Activated T-helper 1 cell treated with anti-CD3 and anti-CD28 coated beads, Interleukin-2, amount 50 U/mL, for 16 hours (primary cell): ENCODE measurements around the gene ACTBL2.
"Not testable (repeated sequence)": the region's sequence is repeated elsewhere in the genome, so short reads cannot be mapped to it uniquely, and the experiment has no call there.

Source experiments
- DNase-seq, 2 donors: peaks; one replicate each; pipeline ENCODE4 v3.0.0-alpha.2; 2020; ENCODE audit warnings: low read depth in 1 of 2, low spot score in 1 of 2

Gene ACTBL2

DNA sequence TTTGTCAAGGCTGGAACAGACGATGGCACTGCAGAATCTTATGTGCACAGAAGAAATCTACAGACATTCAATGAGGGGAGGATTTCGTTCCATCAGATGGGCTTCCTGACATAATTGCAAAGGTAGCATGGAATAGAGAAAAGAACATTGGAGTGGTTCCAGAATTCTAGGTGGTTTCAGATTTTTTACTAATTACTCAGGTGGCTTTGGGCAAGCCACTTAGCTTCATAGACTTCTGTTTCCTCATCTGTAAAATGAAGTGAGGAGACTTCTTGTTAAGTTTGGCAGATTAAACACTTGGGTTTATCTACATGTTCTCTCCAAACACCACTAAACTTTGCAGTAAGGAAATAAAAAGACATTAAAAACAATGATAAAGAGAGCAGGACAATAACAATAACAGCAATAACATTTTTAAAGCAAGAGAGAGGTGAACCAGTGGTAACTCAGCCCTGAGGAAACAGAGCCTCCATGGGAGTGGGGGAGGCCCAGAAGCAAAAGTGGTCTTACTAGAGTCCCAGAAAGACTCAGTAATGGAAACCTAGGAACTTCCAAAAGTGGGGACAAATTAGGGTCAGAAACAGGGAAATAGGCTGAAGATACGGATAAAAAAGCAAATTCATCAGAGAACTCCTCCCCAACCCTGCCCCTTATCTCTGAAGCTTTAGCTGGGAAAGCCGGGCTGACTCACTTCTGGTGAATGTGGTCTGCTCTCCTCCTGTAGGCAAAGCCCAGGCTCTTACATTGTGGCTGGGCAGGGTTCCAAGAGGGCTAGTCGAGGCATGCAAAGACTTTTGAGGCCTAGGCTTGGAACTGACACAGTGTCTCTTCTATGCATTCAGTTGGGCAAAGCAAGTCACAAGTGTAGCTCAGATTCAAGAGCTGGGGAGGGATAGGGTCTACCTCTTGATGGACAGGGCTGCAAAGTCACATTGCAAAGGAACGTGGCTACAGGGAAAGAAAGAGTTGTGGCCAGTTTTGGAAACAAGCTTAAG is 11.8 kb upstream of the ACTBL2 start:
- DNase-seq, result peak in 1 of 2 donors; percentile 8

DNA sequence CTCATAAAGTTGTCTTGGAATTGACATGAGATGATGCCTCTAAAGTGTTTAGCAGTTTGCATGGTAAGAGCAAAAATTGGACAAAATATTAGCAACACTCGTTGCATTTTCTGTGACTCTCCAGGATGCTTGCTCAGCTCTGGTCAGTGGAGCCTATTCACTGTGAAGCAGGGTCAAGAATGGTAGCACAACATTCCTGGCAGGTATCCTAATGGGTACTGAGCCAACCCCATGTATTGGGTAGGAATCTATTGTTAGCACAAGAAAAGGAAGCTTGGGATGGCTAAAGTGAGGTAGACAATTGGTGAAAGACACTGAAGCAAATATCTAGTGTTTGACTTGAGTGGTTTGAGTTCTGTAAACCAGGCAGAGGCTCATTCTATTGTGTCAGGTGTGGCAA is 10.4 kb upstream of the ACTBL2 start:
- DNase-seq, result no peak

DNA sequence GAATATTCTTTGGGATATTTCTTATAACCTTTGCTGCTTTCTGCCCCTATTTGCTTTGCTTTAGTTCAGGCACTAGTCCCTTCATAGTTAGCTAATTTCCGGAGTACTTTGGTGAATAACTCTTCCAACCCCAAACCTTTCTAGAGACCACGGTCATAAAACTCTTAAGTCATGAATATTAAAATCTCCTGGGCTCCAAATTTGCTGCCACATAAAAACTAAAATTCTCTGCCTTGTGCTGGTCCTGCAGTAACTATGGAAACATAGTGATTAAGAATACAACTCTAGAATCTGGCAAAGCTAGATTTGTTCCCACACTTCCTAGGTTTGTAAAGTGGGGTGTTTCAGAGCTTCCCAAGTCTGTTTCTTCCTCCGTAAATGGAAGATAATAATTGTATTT is 10.0 kb upstream of the ACTBL2 start:
- no peak for DNase-seq

DNA sequence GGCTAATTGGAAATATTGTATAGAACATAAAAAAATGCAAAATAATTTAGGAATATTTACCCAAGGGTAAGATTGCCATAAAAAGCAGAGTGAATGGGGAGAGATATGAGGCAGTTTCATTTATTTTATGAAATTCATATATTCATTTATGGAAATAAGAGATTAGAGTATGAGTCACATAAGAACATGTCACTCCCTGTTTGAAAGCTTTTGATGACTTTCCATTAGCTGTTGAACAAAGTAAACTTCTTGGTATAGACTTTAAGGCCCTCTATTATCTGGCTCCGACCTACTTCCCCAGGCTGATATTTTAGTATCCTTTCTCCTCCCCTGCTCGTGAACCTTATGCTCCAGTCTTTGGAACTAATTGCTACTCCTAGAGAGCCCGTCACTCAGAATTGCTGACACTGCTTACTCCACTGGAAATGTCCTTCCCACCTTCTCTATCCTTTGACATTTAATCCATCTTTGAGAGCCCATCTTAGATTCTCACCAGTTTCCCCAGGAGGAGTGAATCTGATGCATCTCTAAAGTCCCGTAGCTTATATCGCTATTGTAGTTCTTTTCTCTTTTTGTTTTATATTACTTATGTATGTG is 8.9 kb upstream of the ACTBL2 start:
- DNase-seq, result no peak

DNA sequence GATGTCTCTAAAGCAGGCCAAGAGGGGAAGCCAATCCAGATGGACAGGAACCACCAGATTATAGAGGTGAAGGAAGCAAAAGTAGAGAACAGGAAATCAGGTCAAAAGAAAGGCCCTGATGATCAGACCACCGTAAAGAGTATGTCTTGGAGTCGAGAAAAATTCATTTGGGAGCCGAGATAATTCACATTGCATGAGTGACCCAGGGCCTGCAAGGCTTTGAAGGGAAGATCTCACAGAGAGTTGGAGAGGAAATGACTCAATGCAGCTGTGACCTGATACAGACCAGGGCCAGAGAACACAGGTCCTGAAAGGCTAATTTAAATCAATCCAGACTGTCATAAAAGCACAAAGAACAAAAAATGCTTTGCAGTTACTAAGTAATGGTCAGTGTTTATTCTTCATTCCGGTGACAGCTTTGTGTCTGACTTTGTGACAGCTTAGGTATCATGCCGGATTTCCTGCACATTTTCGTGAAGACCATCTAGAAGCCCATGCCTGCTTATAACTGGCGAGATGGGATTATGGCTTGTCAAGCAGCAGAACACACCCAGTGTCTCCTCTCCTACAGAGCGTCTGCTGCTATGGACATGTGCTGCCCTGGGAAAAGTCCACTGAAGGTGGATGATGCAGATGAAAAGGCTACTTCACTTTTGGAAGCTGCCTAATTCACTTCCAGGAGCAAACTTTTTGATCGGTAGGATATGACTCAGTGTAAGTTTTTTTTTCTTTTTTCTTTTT is 5.8 kb upstream of the ACTBL2 start:
- DNase-seq, result no peak

DNA sequence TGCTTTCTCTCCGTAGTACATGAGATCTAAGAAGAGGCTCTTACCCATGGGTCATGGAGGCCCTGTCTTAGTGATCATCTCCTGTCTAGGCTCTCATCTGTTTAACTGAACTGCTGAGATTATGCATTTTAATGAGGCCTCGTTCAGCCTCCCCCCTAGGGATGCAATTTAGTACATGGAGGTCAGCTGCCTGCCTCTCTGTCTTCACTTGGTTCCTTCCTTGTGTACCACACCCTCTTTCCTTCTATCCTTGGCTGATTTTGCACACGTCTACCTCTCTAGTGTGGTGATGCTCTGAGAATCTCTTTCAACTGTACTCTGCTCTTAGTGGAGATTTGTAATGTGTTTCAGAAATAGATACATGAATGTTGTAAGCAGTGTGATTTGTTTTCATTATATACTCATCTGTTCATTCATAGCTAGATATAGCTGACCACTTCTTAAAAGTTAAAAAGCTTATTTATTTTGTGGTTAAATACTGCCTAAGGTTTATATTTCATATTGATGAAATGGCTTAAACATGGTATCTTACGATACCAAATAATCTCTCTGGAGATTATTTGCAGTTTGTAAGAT is 3.5 kb upstream of the ACTBL2 start:
- DNase-seq, result no peak

DNA sequence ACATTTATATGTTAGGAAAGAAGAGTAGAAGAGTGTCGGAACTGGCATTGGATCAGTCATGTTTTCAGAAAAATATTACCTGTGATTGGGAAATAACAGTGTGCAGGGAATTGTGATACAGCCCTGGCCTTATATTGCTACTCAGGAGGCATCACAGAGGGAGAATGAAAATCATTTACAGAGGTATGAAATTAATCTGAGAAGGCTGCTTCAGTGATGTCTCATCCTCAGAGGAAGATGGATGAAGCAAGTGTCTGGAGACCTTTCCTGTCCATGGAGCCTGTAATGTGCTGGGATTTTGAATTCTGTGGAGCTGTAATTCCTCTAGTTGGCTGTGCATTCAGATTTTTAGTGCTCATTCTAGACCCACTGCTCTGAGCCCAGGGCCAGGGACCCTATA is 3.8 kb downstream of the ACTBL2 start:
- DNase-seq, result no peak

DNA sequence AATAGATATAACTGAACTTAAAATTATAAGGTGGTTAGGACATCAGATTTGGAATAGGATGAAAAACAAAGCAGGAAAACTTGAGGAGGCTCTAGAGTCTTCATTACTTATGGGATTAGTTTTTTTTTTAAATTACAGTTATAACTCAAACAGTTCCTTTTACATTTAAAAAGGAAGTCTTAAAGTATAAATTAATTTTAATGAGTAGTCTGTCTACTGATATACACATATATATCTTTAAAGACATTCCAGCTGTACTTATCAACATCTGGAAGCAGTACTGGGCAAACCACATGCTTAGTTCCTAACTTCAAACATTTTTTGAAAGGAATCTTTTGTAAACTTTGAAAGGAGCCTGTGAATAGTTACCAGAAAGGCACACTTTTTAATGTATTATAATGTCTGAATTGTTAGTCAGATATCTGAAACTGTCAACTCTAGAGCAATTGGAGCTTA is 6.0 kb downstream of the ACTBL2 start:
- no peak for DNase-seq

DNA sequence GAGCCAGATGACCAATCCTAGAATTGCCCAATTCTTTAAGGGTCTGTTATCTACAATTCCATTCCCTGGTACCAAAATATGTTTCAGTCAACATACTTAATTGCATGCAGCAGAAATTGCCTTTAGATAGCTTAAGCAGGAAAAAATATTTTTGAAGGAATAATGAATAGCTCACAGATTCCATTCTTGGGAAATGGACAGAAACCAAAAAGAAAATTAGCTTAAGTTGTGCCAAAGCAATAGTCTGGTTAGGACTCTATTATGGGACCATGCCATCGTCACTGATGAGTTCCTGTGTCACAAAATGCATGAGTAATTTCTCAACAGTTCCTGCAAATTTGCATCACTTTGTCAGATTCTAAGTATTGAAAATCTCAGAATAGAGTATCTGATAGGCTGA is 12.3 kb downstream of the ACTBL2 start:
- DNase-seq, result no peak

DNA sequence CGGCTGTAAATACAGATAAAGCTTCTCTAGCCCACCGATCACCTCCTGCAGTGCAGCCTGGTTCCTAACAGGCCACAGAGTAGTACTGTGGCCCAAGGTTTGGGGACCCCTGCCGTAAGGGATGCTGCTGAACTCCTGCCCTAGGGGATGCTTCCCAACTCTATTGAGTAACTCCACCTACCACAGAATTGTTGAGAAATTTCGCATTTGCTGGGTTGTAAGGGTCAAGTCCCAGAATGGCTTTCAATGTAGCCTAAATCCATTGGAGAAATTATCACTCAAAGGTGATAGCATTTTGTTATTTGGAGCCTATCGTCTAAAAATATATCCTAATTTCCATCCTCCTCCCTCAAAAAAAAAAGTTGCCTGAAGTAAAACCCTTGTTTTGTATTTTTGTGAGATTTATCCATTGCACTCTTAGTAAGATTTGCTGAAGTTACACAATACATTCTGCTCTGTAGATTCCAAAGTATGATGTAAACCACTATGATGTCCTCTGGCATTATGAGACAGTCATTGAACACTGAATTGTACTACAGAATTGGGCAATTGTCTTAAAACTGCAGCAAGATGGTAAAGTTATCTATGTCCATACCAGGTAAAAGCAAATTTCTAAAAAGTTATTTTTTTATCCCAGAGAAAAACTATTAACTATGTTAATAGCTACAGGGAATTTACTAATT is 14.0 kb downstream of the ACTBL2 start:
- no peak for DNase-seq

DNA sequence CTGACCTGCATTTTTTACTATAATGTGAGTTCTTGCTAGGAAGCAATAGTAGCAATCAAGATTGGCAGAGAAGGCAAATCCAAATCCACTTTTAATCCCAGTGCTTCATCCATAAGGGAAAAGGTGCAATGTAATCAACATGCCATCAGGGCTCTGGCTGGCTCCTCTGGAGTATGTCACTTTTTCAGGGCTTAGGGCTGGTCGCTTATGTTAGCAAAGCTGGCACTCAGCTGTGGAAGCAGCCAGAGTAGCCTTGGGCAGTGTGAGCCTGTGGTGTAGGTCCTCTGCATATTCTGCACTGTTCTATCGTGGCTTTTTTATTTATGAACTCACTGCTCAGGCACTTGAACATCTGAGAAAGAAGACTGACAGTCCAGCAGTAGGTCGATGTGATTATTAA is 16.1 kb downstream of the ACTBL2 start:
- DNase-seq, result no peak

DNA sequence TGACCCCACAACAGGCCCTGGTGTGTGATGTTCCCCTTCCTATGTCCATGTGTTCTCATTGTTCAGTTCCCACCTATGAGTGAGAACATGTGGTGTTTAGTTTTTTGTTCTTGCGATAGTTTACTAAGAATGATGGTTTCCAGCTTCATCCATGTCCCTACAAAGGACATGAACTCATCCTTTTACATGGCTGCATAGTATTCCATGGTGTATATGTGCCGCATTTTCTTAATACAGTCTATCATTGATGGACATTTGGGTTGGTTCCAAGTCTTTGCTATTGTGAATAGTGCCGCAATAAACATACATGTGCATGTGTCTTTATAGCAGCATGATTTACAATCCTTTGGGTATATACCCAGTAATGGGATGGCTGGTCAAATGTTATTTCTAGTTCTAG is 22.6 kb downstream of the ACTBL2 start:
- DNase-seq, result not testable (repeated sequence)

DNA sequence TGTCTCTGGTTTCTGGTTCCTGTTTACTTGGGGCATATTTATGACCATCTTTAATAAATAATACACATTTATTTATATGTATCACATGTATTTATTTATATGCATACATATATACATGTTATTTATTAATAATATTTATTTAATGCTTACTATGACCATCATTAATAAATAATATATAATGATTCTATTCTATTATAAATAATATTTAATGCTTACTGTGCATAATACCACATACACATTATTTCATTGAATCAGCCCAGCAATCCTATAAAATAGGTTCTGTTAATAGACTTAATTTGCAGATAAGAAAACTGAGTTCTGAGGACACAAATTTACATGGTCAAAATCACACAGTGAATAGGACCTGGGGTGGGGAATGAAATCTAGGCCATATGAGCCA is 24.2 kb downstream of the ACTBL2 start:
- no peak for DNase-seq

DNA sequence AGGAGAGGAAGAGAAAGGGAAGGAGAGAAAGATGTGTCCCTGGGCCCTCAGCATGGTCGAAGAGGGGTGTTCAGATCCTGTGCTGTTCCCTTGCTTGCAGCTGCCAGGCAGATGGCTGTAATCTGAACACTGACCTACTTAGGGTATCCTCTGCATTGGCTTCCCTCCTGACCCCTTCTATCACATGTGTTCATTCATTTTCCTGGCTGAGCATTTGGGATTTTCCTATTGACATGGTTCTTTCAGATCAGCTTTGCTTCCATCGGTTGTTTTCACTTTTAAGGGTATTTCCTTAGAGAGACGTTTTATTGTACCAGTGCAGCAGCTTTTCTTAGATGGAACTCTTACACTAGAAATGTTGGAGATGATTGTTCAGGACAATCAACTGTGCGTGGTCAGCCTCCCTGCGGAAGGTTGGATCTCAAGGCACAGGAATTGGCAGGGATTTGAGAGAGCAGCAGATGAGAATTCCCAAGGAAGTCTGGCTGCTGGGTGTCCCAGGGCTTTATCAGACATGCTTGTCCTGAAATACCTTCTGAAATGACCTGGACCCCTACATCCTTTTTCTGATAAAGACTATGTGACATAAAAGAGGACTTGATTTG is 26.0 kb downstream of the ACTBL2 start:
- no peak for DNase-seq

DNA sequence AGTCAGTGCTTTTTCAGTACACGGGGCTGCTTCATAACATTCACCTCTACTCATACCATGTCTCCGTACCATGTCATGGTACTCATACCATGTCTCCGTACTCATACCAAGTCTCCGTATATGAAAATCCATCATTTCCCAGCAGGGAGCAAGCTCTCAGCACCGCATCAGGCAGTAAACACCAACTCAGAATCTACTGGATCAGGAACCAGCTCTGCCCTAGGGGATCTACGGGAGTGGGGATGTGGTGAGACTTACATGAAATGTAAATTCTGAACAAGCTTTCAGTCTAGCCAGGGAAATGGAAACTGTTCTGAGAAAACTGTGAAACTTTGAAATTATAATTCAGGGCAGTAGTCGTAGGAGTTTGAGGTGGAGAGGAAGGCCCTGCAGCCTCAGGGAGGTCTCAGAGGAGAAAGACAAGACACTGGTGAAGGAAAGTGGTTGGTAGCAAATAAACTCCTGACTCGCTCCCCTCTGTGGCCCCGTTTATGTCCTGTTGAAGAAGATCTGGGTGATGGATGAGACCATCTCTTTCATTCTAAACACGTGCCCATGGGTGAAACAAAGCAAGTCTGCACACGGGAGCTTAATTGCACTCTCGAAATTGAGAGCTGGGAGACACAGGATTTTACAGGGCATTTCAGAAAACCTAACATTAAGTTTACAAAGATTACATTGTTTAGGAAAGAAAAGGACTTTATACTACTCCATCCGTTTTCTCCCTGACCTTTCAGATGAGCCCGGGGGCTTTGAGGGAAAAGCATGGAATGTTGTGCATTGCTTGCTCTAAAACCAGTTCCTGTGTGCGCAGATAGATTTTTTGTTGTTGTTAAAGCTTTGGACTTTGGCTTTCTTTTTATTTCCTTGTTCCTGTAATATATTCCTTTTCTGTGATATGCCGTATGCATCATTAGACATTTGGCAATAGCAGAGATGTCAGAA is 26.8 kb downstream of the ACTBL2 start:
- no peak for DNase-seq

DNA sequence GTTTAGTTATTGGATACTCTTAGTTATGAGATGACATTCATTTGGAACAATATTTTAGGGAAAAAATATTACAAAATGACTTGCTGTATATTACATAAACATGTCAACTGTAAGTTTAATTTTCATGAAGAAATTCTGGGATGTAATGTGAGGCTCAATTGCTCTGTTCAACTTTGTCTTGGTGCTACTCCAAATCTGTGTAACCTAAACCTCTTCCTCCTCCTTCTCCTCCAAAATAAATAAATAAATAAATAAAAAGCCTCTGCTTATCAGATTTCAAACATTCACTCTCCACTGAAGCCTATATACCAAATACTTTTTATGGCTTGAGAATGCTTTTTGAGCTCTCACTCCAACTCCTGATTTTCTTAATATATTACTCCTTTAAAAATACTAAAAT is 27.7 kb downstream of the ACTBL2 start:
- no peak for DNase-seq

DNA sequence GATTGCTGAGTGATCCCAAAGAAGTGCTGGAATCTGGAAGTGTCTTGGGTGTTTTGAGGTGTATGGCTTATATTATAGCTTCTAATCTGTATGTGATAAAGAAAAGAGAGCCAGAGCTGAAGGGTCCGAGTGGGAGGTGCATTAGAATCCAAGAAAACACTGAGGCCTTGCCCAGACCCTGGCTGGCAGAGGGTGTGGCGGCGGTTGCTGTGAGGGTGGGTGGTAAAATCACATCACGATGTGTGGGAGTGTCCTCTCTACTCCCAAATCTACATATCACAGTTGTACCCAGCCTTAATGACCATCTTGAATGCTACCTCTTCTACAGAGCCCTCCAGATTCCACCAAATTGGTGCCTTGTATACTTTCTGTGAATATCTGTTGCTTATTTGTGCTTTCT is 28.9 kb downstream of the ACTBL2 start:
- no peak for DNase-seq

DNA sequence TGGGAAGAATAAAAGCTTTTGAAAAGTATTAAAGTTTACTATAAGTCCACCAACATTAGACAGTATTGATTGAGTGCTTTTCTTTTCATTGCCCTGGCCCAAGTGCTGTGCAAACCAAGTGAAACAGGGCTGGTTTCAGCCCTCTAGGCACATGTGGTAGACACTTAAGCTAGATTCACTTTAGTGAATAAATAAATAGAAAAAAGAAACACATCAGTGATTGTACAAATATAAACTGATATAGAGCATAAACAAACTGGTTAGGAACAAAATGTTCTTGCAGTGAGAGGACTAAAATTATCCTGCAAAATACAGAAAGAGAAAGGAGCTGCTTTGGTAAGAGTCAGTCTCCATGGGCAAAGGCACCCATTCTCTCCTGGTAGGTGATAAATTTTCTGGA is 29.7 kb downstream of the ACTBL2 start:
- DNase-seq, result no peak
